Nephron (organoid): ENCODE measurements around the gene ADAP1.

Source experiments
- H3K27ac Mint-ChIP-seq, 3 experiments: 2 replicates each; pipeline ENCODE4 v1.8.0; 2020; ENCODE audit warnings: mixed read lengths in 3 of 3, mild to moderate bottlenecking in 2 of 3, moderate library complexity in 1 of 3
- H3K27me3 Mint-ChIP-seq: 2 replicates; pipeline ENCODE4 v1.8.0; 2021; ENCODE audit warnings: low read depth, mild to moderate bottlenecking, moderate library complexity, mixed read lengths
- H3K36me3 Mint-ChIP-seq: 2 replicates; pipeline ENCODE4 v1.8.0; 2020; ENCODE audit warnings: low read depth, mixed read lengths
- H3K4me1 Mint-ChIP-seq: 2 replicates; pipeline ENCODE4 v1.8.0; 2020; ENCODE audit warnings: mixed read lengths
- H3K4me3 Mint-ChIP-seq, 3 experiments: 2 replicates each; pipeline ENCODE4 v1.8.0; 2020; ENCODE audit warnings: mild to moderate bottlenecking in 3 of 3, mixed read lengths in 3 of 3, moderate library complexity in 2 of 3
- H3K9me3 Mint-ChIP-seq: 2 replicates; pipeline ENCODE4 v1.8.0; 2020; ENCODE audit warnings: mixed read lengths
- TF ChIP-seq, protein P1 (sequence below), 3 experiments: fragments of 200-600 bp; sonication (generic); IDR thresholded peaks; one replicate each; pipeline ENCODE4 v1.5.0; 2021; ENCODE audit warnings: antibody characterized with exemption in 3 of 3; ENCODE audit not compliant: unreplicated experiment in 3 of 3

The ADAP1 gene

DNA sequence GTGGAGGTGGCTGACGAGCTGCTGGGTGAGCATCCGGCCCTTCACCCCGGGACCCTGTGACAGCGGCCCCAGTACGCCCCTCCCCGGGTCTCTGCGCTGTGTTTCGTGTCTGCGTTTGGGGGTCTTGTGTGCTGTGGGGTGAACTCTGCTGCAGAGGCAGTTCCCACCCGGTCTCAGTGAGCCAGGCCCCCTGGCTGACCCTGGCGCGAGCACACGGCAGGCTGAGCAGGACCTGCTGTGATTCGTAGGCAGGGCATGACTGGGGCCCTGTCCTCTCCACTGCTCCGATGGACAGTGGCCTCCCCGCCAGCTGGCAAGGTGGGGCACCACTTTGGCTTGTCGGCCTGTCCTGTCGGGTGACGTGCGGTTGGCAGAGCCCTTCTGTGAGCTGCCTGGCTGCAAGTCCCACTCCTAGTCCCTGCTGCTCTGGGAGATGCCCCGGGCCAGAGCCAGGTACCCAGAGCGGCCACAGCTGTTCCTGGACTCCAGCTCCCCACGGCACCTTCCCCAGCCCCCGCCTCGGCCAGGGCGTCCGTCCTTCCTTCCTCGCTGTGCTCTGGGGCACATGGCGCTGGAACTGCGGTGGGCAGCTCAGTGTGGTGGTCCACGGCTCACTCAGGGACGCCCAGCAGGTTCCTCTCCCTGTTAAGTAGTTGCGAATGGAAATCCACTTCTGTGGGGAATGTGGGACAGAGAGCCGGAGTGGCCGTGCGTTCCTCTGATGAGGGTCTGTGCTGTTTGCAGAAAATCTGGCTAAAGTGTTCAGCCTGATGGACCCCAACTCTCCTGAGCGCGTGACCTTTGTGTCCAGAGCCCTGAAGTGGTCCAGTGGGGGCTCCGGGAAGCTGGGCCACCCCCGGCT is 67.6 kb downstream of the ADAP1 start:
- Mint-ChIP-seq H3K36me3 (peaks cover 14% of the 10 kb centered on the region), H3K27ac (no peak overlapping the region), H3K27me3 (no peaks in the 10 kb centered on the region), H3K9me3 (no peaks in the 10 kb centered on the region), H3K4me3 (no peak overlapping the region), H3K4me1 (peaks cover 13% of the 10 kb centered on the region)
- TF ChIP-seq, protein P1, sequence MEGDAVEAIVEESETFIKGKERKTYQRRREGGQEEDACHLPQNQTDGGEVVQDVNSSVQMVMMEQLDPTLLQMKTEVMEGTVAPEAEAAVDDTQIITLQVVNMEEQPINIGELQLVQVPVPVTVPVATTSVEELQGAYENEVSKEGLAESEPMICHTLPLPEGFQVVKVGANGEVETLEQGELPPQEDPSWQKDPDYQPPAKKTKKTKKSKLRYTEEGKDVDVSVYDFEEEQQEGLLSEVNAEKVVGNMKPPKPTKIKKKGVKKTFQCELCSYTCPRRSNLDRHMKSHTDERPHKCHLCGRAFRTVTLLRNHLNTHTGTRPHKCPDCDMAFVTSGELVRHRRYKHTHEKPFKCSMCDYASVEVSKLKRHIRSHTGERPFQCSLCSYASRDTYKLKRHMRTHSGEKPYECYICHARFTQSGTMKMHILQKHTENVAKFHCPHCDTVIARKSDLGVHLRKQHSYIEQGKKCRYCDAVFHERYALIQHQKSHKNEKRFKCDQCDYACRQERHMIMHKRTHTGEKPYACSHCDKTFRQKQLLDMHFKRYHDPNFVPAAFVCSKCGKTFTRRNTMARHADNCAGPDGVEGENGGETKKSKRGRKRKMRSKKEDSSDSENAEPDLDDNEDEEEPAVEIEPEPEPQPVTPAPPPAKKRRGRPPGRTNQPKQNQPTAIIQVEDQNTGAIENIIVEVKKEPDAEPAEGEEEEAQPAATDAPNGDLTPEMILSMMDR (IDR thresholded peaks at IDR 0.05; ENCODE audit: unreplicated experiment in 3 of 3), result no peak

DNA sequence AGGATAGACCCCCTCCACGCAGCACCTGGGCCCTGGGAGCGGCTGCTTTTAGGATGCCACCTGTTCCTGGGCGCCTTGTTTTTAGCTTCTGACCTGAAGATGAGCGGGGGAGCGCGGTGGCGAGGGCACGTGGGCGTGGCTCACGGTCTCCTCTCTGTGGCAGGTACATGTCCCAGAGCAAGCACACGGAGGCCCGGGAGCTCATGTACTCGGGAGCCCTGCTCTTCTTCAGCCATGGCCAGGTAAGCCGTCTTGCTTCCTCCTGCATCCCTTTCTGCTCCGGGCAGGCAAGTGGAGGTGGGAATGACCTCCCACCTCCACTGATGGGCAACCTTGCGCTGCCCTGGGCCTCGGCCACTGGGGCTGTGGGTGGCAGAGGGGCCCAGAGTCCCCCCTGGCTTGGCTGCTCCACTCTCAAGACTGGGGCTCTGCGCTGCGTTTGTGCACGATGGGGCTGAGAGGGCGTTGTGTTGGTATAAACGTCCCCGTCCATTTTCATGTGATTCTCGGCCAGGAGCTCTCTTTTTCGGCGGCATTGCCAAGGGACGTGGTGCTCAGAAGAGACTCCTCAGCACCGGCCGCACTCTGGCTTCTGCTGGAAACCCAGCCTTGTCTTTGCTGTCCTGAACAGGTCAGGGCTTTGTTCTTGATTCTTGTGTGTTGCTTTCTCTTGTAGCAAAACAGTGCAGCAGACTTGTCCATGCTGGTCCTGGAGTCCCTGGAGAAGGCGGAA is 68.4 kb downstream of the ADAP1 start:
- H3K4me1 Mint-ChIP-seq, result peaks cover 15% of the 10 kb centered on the region
- H3K4me3 Mint-ChIP-seq, result no peak overlapping the region
- H3K9me3 Mint-ChIP-seq, result no peaks in the 10 kb centered on the region
- no peaks in the 10 kb centered on the region for H3K27me3 Mint-ChIP-seq
- no peak overlapping the region for H3K27ac Mint-ChIP-seq
- TF ChIP-seq, protein P1 (IDR thresholded peaks at IDR 0.05; ENCODE audit: unreplicated experiment in 3 of 3), result no peak
- H3K36me3 Mint-ChIP-seq, result peaks cover 14% of the 10 kb centered on the region

DNA sequence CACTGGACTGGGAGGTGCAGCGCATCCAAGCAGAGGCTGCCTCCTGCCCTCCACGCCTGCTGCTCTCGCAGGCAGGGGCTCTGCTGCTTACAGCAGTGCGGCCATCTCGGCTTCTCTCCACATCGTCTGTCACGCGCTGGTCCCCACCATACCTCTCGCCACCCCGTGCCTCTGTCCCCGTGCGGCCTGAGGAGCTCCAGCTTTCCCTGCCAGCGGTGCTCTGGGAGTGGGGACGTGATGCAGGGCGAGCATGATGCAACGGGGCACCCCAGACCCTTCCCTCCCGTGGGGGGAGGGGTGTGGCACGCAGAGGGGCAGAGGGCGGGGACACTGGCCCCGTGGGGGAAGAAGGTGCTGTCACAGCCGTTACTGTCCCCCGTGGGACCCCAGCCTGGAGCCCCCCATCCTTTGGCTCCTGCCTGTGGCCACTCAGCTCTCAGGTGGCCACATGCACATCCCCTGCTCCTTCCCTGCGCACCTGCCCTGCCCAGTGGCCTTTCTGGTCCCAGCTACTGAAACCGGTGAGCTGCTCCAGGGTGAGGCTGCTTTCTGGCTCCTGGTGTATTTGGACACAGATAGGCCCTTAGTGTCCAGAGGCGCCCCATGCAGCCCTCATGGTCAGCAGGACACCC is 69.1 kb downstream of the ADAP1 start:
- TF ChIP-seq, protein P1 (IDR thresholded peaks at IDR 0.05; ENCODE audit: unreplicated experiment in 3 of 3), result no peak
- no peak overlapping the region for H3K27ac Mint-ChIP-seq
- H3K4me1 Mint-ChIP-seq, result peaks cover 20% of the 10 kb centered on the region
- H3K9me3 Mint-ChIP-seq, result no peaks in the 10 kb centered on the region
- no peak overlapping the region for H3K4me3 Mint-ChIP-seq
- H3K27me3 Mint-ChIP-seq, result no peaks in the 10 kb centered on the region
- H3K36me3 Mint-ChIP-seq, result peaks cover 9% of the 10 kb centered on the region

DNA sequence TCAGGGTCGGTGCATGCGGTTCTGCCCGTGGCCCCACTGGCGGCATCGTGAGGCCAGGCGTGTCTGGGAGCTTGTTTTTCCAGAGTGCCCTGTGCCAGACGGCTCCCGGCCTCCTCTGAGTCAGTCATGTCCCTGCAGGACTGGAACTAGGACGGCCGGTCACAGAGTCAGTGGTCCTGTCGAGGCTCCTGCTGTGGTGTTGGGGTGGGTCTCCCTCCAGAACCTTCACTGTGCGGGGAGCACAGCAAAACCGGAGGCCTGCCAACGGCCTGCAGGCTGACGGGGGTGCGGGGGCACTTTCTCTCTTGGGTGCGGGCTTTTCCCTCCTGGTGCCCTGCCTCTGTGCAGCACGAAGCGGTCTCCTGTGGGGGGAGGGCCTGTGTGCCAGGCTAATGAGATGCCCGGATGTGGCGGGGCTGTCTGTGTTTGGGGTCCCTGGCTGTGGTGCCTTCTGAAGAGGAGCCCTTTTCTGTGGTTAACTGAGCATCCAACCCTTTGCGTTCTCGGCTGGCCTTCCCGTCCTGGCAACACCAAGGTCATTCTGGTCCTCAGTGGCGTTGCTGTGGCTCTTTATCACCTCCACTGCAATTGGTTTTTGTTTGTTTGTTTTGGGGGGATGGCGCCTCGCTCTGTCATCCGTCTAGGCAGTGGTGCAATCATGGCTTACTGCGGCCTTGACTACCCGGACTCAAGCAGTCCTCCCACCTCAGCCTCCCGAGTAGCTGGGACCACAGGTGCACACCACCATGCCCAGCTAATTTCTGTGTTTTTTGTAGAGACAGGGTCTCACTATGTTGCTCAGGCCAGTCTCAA is 70.1 kb downstream of the ADAP1 start:
- H3K9me3 Mint-ChIP-seq, result no peaks in the 10 kb centered on the region
- peaks cover 26% of the 10 kb centered on the region for H3K4me1 Mint-ChIP-seq
- no peaks in the 10 kb centered on the region for H3K27me3 Mint-ChIP-seq
- peaks cover 8% of the 10 kb centered on the region for H3K36me3 Mint-ChIP-seq
- TF ChIP-seq, protein P1 (IDR thresholded peaks at IDR 0.05; ENCODE audit: unreplicated experiment in 3 of 3), result no peak
- no peak overlapping the region for H3K27ac Mint-ChIP-seq
- no peak overlapping the region for H3K4me3 Mint-ChIP-seq

DNA sequence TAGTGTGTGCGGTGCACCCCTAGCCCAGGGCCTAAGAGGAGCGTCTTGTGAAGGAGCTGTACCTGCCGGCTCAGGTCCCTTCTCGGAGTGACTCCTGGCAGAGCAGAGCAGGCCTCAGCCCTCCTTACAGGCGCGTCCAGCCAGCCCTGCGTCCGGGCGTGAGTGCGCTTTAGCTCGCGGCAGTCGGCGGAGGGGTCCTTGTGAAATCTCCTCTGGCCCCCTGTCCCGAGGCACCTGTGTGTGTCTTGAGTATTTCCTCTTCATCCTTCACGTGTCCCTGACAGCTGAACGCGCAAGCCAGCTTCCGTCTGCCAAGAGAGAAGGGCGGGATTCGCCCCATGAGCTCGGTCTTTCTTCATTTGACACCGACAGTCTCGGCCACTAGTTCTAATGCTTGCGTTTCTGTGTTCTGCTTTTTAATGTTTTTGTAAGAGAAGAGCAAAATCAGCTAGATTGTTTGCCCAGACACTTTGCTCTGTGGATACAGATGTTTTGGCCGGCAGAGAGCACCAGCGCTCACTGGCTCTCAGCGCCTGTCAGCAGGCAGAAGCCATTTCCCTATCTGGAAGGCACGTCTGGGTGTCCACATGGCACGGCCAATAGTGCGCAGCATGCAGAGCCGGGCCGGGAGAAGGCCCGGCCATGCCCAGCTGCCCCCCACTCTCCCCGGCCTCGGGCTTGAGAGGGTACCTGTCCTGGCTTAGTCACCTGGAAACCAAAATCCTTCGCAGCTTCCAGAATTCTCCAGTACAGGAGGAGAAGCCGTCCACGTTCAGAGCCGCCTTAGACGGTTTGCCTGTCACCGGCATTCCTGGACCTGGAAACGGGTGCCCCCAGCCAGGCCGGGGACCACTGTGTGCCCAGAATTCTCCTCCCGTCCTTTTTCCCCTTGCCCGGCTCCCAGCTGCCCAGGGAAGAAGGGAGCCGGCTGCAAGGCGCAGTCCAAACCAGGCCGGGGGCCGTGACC is 71.1 kb downstream of the ADAP1 start:
- Mint-ChIP-seq H3K4me3 (peak overlapping the region; percentile 37 to 50 (median 48)), H3K27me3 (no peaks in the 10 kb centered on the region), H3K27ac (peak overlapping the region in 2 of 3 experiments; percentile 39 to 59), H3K9me3 (no peaks in the 10 kb centered on the region), H3K36me3 (peaks cover 7% of the 10 kb centered on the region), H3K4me1 (peaks cover 31% of the 10 kb centered on the region)
- TF ChIP-seq, protein P1 (IDR thresholded peaks at IDR 0.05; ENCODE audit: unreplicated experiment in 3 of 3), result no peak
